Large intestine (tissue), 3 donors: ENCODE data around the gene LZIC. TPM values are rescaled to one million over a fixed set of nuclear protein-coding genes. Genes with fewer than 3 reads are reported as not detected.

Experiments
- DNase-seq, 2 donors: peaks; one replicate each; pipeline versions ENCODE4 v3.0.0 to v3.0.0-alpha.2; 2013
- H3K27ac ChIP-seq: one replicate; pipeline ENCODE4 v1.5.1; 2013; ENCODE audit warnings: low read length
- H3K27me3 ChIP-seq: 2 replicates; pipeline ENCODE4 v1.6.1; 2013; ENCODE audit warnings: low read length; ENCODE audit not compliant: control insufficient read depth, insufficient read depth
- H3K36me3 ChIP-seq: 2 replicates; pipeline ENCODE4 v1.6.1; 2013; ENCODE audit warnings: low read length; ENCODE audit not compliant: control insufficient read depth, insufficient read depth
- H3K4me1 ChIP-seq: one replicate; pipeline ENCODE4 v1.6.1; 2013; ENCODE audit warnings: low read length; ENCODE audit not compliant: control insufficient read depth, insufficient read depth
- H3K4me3 ChIP-seq: one replicate; pipeline ENCODE4 v1.5.1; 2013; ENCODE audit warnings: low read length
- H3K9me3 ChIP-seq: one replicate; pipeline ENCODE4 v1.6.1; 2013; ENCODE audit warnings: mild to moderate bottlenecking, low read depth, low read length, moderate library complexity; ENCODE audit not compliant: control insufficient read depth
- WGBS: methylation state at CpG from one replicate; pipeline ENCODE4 v1.1.5; 2013; ENCODE audit warnings: low lambda C conversion rate; ENCODE audit not compliant: insufficient coverage; 5-methylcytosine and 5-hydroxymethylcytosine counted together
- polyA plus RNA-seq: library from polyadenylated mRNA; unstranded; fragments of 120-200 nt; gene quantifications from one replicate; pipeline ENCODE4 v1.2.1, GENCODE V29; 2013

LZIC gene
- polyA plus RNA-seq, 1 donor: 59.0 TPM

DNA sequence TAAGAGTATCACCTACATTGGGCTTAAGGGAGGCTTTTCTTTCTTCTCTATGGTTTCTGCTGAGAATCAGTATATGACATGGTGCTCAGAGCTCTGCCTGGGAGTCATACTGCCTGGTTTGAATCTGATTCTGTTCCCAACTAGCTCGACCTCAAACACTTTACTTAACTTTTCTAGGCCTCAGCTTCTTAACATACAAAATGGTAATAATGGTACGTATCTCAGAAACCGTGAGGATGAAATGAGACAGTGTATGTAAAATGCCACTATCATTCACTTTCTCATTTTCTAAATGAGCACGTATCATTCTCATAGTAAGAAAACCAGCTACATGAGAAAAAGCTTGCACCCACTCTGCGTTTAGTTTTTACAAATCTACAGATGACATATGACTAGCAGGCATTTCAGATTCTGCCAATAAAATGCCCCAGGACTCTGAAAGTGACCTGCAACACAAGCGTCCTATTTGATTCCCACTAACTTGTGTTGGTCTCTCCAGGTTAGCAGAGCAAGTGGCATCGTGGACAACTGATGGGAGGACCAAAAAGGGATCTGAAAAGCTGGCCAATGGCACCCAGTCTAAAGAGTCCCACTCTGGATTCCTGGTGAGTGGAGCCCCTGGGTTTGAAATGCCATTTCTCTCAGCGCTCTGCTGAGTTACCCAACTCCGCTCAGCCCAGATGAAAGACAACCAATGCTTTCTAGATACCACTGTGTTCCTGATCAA is 39.2 kb downstream of the LZIC start:
- Histone ChIP-seq H3K27ac (no peak overlapping the region), H3K4me3 (no peak overlapping the region), H3K9me3 (no peaks in the 10 kb centered on the region), H3K4me1 (peaks cover 16% of the 10 kb centered on the region), H3K36me3 (no peaks in the 10 kb centered on the region), H3K27me3 (no peaks in the 10 kb centered on the region)
- WGBS: 100% methylated on average over 1 of the region's 9 CpGs
- DNase-seq: no peak

DNA sequence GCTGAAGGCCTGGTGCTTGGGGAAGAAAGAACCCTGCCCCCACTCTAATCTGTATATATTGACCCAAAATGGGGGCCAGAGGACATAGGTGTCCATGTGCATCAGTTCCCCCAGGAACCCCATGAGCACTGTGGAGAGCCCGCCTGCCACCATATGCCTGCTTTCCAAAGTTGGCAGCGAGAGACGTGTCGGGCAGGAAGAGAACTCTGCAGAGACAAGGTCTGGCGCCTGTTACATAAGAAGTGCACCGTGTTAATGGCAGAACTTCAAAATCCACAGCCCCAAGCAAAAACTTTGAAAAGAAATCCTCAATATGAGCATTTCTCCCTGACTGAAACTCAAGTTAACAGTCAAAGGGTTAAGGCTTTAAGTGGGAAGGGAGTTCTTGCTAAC is 41.1 kb downstream of the LZIC start:
- H3K27ac ChIP-seq: no peak overlapping the region
- H3K9me3 ChIP-seq: no peaks in the 10 kb centered on the region
- peaks cover 12% of the 10 kb centered on the region for H3K4me1 ChIP-seq
- no peaks in the 10 kb centered on the region for H3K27me3 ChIP-seq
- DNase-seq: no peak
- H3K36me3 ChIP-seq: no peaks in the 10 kb centered on the region
- H3K4me3 ChIP-seq: no peak overlapping the region
- no CpG with 5 or more reads among the region's 6 CpGs for WGBS

DNA sequence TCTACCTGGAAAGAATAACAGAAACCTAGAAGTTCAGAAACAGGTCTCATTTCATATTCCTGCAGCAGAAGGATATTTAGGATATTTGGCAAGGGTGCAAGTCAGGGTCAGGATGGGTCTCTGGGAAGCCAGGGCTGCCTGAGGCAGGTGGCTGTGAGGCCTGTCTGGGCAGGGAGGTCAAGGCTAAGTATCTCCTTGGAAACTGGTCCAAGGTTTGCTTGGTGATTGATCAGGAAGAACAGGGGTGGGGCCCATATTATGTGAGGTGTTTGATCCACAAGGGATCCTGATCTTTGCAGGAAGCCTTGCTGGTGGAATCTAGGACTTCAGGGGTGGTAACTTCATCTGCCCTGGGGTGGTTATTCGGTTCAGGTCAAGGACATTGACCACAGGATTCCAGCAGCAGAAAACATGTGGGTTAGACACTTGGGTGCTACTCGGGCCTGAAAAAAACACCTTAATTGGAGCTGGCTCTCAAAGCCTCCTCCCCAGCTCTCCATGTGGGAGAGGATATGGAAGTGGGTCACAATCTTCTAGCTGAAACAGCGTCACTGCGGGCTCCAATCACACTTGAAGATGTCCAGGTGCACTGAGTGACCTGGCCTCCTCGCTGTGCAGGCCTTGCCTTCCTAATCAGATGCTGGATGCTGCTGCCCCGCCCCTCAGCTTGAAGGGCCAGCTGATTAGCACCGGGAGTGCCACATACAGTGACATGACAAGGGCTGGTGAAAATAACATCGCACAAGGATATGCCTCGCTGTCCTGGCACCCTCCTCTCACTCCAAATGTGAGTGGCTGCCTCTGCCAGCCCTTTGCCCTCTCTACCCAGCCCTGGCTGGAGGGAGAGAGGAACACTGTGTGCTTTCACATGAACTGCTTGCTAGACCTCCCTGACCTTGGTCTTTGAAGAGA is 41.8 kb downstream of the LZIC start:
- no peak for DNase-seq
- no CpG with 5 or more reads among the region's 9 CpGs for WGBS
- H3K4me1 ChIP-seq: peaks cover 12% of the 10 kb centered on the region
- no peaks in the 10 kb centered on the region for H3K36me3 ChIP-seq
- no peaks in the 10 kb centered on the region for H3K27me3 ChIP-seq
- H3K9me3 ChIP-seq: no peaks in the 10 kb centered on the region
- H3K4me3 ChIP-seq: no peak overlapping the region
- no peak overlapping the region for H3K27ac ChIP-seq

DNA sequence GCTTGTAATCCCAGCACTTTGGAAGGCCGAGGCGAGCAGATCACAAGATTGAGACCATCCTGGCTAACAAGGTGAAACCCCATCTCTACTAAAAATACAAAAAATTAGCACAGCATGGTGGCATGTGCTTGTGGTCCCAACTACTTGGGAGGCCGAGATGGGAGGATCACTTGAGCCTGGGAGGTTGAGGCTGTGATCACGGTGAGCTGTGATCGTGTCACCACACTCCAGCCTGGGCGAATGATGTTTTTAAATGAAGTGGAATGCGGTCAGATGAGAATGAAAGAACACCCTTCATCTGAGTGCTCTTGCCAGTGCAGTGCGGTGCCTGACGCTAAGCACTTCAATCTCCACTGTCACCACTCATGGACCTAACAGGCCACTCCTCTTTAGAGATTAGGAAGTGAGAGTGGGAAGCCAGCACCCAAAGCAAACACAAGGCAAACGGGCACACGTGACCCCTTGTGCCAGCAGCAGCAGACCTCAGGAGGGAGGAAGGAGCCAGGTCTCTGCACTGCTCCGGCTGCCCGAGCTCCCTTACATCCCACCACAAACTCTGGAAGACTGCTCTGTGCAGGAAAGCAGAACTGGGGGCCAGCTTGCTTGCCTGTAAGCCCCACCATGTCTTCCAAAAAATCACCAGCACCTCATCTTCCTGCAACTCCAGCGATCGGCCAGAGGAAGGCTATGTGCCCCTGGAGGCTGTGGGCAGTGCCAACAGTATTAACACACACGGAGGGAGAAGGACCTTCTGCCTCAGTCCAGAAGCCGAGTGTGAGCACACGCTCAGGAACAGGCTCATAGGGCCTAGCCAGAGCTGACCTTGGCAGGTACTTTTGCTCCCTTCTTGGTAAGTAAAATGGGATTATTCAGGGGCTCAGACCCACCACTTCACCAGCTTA is 42.8 kb downstream of the LZIC start:
- no CpG with 5 or more reads among the region's 18 CpGs for WGBS
- Histone ChIP-seq H3K4me1 (peaks cover 12% of the 10 kb centered on the region), H3K27me3 (no peaks in the 10 kb centered on the region), H3K27ac (peak overlapping the region; percentile 15), H3K36me3 (no peaks in the 10 kb centered on the region), H3K9me3 (no peaks in the 10 kb centered on the region), H3K4me3 (no peak overlapping the region)
- DNase-seq: peak; percentile 60 to 75

DNA sequence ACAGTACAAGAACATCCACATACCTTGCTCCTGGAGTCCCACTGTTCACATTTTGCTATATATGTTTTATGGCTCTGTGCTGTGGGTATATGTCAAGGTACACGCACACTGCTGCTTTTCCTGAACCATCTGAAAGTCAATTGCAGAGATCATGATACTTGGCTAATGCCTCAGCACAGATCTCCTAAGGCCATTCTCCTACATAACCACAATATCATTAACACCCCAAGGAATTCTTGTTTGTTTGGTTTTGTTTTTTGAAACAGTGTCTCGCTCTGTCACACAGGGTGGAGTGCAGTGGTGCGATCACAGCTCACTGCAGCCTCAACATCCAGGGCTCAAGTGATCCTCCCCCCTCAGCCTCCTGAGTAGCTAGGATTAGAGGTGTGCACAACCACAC is 49.1 kb downstream of the LZIC start:
- Histone ChIP-seq H3K4me1 (no peaks in the 10 kb centered on the region), H3K9me3 (no peaks in the 10 kb centered on the region), H3K27me3 (no peaks in the 10 kb centered on the region), H3K27ac (no peak overlapping the region), H3K4me3 (no peak overlapping the region), H3K36me3 (peaks cover 3% of the 10 kb centered on the region)
- WGBS: no CpG with 5 or more reads among the region's 3 CpGs
- DNase-seq: no peak

DNA sequence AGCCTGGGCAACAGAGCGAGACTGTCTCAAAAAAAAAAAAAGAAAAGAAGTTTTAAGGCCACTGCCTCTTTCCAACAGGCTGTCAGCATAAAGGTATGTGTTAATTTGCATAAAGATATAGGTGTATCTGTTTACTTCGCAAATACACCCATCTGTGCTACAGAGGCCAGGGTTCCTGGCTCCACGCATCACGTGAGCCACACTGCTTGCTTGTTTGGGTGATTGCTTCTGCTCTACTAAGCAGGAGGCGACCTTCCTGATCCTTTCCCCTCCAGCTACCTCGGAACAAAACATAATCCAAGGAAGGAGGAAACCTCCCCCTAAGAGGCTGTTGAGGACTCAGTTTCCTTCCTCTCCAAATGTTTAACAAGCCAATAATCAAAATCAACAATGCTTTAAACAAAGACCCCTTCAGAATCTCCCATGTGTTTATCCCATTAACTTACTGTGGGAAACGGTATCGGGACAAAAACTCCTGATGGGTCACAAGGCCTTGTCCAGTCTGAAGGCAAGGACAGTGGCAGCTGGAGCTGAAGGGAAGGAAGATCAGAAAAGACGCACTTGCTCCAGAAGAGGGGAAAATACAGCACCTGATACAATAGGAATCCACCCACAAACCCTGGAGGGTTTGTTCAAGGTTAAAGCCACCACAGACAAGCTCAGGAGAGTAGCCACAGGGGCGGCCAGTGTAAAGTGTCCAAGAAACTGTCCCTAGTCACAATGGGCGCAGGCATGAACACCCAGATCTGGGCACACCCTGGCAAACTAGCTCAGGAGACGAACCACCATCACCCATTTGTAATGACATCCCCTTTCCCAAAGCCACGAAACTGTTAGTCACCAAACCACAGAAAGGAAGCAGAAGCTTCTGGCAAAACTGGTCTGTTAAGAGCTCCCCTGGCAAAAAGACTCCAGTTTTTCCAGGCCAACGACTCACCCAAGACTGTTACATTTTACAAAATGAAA is 50.3 kb downstream of the LZIC start:
- Histone ChIP-seq H3K9me3 (no peaks in the 10 kb centered on the region), H3K4me1 (no peaks in the 10 kb centered on the region), H3K36me3 (peaks cover 3% of the 10 kb centered on the region), H3K27ac (no peak overlapping the region), H3K27me3 (no peaks in the 10 kb centered on the region), H3K4me3 (no peak overlapping the region)
- no peak for DNase-seq
- WGBS: no CpG with 5 or more reads among the region's 14 CpGs

DNA sequence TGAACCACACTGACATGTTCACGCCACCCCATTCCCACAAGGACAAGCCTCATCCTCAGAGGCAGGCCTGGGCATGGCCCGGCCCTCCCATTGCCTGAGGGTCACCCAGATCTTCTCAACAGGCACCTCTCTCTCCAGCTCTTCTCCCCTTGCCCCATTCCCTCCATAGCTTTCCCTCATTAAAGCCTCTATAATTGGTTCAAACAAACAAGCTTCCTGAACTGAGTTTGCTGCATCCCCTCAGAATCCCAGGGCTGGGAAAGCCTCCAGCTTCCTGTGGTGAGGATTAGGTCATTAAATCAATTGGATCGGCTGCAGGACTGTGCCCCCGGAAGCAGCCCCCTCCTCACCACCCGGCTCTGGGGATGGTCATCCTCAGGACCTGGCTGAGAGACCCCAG is 52.0 kb downstream of the LZIC start:
- no peak for DNase-seq
- no CpG with 5 or more reads among the region's 5 CpGs for WGBS
- peaks cover 7% of the 10 kb centered on the region for H3K36me3 ChIP-seq
- H3K4me1 ChIP-seq: no peaks in the 10 kb centered on the region
- no peak overlapping the region for H3K27ac ChIP-seq
- H3K4me3 ChIP-seq: no peak overlapping the region
- no peaks in the 10 kb centered on the region for H3K27me3 ChIP-seq
- no peaks in the 10 kb centered on the region for H3K9me3 ChIP-seq

DNA sequence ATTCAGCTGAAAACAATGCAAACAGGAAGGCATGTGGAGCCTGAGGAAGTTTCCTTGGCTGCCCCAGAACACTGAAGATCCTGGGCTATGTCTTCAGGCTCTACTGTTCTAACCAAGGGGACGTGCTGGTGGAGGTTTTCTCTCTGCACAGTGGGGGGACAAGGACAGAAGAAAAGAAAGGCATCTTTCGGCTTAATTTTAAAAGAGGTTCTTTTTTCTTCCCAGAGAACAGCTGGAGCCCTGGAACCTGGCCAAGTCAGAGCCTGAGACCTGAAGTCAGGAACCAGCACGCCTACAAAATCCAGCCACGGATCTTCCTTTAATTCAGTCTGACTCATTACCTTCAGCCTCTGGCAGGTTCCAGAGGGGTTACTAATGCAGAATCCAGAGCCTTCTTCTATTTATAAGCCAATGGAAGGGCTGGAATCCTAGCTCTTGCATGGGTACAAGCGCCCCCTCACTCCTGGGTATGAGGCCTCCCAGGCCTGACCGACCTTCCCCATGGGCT is 52.9 kb downstream of the LZIC start:
- Histone ChIP-seq H3K36me3 (peaks cover 7% of the 10 kb centered on the region), H3K27me3 (no peaks in the 10 kb centered on the region), H3K27ac (no peak overlapping the region), H3K4me3 (no peak overlapping the region), H3K9me3 (no peaks in the 10 kb centered on the region), H3K4me1 (no peaks in the 10 kb centered on the region)
- WGBS: no CpG with 5 or more reads among the region's 6 CpGs
- no peak for DNase-seq

DNA sequence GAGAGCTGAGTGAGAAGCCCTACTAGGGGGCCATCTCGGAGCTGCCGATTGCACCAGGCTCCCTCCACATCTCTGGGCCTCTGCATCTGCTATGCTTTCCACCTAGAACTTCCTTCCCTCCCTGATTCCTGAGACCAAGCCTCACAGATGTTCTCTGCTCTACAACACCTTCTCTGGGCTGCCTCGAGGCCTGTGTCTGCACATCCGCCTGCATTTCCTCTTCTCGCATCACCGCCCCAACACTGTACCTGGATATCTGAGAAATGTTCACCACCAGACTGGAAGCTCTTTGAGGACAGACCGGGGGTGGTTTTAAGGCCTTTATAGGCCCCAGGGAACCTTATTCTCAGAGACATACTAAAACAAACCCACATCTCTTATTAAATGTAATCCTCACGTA is 53.8 kb downstream of the LZIC start:
- H3K36me3 ChIP-seq: peaks cover 7% of the 10 kb centered on the region
- no peak for DNase-seq
- H3K4me1 ChIP-seq: no peaks in the 10 kb centered on the region
- no peak overlapping the region for H3K27ac ChIP-seq
- H3K9me3 ChIP-seq: no peaks in the 10 kb centered on the region
- H3K27me3 ChIP-seq: no peaks in the 10 kb centered on the region
- no peak overlapping the region for H3K4me3 ChIP-seq
- WGBS: no CpG with 5 or more reads among the region's 8 CpGs
